HG02973 (cell line): ENCODE data around the gene AAGAB.
"Not testable (repeated sequence)": the region's sequence is repeated elsewhere in the genome, so short reads cannot be mapped to it uniquely, and the experiment has no call there.

ENCODE experiments used
- ATAC-seq: cut with Tn5 transposase; IDR thresholded peaks from one replicate; pipeline ENCODE4 v1.9.1; 2021; ENCODE audit warnings: moderate library complexity; ENCODE audit not compliant: unreplicated experiment

The AAGAB gene, protein sequence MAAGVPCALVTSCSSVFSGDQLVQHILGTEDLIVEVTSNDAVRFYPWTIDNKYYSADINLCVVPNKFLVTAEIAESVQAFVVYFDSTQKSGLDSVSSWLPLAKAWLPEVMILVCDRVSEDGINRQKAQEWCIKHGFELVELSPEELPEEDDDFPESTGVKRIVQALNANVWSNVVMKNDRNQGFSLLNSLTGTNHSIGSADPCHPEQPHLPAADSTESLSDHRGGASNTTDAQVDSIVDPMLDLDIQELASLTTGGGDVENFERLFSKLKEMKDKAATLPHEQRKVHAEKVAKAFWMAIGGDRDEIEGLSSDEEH

GRCh38 chr15:67254238-67255175 lies at the start of gene AAGAB, which contains the start of gene IQCH:
AAGAB (minus strand) TSS chr15:67254661; CDS start chr15:67254631, 30 bp downstream.
IQCH (plus strand) TSS chr15:67254786; CDS start chr15:67254897, 111 bp downstream.
- ATAC-seq: peak; percentile 92

GRCh38 chr15:67303490-67304363 lies 49.3 kb upstream of the AAGAB start:
- ATAC-seq: no peak

DNA sequence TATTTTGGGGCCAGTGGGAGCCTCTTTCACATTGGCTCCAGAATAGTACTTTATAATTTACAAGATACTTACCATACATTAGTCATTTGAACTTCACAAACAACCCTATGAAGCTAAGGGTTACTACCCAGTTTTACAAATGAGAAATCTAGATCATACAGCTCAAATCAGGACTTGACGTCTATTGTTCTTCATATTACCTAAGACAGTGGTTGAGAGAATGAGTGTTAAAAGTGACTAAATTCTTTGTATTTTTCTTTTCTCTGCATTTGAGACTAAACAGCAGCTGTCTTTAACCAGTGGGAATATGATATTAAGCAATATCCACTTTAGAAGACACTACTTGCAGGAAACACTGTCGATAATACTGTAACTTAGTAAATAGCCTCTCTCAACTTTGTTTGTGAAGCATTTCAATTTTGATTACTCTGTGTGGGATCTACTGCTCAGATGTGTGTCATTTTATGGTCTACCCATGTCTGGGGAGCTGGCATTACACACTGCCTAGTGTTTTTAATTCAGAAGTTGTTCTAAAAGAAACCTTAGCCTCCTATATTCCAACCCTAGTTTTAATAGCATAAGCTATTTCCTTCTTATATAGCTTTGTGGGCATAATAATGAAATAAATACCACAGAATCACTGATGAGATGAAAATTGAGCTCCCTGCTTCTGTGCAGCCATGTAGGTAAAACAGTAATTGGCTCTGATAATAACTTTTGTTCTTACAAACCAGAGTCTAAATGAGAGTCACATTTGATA lies 46.0 kb upstream of the AAGAB start:
- no peak for ATAC-seq

DNA sequence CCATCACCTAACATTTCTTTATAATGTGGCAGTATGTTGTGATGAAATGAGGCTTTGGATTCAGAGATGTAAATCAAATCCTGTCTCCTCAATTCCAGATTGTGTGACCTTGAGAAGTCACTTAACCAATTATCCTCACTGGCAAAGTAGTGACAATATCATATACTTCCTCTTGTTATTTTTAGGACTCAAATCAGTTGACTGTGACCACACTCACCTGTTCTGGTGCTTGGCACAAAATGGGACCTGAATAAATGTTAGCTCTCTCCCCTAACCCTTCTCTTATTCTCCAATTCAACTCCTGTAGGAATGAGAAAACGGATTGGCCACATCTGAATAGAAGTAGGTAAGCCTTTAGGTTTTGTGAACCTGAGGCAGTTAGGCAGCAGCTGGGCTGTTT lies 42.2 kb upstream of the AAGAB start:
- ATAC-seq: no peak

DNA sequence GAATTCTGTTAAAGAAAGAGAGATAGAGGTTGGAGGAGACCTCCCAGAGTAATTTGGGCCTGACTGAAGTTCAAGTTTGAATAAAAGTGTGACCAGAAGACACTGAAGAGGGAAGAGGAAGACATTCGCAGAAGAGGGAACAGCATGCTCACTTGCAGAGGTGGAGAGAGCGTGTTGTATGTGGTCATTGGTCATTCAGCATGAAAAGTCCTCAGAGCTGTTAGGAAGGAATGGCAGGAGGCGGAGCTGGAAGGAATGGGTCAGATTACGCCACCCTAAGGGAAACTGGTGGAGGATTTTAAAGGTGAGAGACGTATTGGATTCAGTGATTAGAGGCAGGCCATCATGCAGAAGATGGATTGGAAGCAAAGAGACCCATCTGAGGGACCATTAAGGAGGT lies 41.7 kb upstream of the AAGAB start:
- ATAC-seq: no peak

- ATAC-seq: no peak
Observed at GRCh38 chr15:67290319-67290718, 35.9 kb upstream of the AAGAB start.

DNA sequence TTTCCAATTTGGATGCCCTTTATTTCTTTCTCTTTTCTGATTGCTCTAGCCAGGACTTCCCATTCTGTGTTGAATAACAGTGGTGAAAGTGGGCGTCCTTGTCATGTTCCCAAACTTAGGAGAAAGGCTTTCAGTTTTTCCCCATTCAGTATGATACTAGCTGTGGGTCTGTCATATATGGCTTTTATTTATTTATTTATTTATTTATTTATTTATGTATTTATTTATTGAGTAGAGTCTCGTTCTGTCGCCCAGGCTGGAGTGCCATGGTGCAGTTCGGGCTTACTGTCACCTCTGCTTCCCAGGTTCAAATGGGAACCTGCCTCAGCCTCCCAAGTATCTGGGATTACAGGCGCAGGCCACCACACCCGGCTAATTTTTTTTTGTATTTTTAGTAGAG lies 31.9 kb upstream of the AAGAB start:
- not testable (repeated sequence) for ATAC-seq

DNA sequence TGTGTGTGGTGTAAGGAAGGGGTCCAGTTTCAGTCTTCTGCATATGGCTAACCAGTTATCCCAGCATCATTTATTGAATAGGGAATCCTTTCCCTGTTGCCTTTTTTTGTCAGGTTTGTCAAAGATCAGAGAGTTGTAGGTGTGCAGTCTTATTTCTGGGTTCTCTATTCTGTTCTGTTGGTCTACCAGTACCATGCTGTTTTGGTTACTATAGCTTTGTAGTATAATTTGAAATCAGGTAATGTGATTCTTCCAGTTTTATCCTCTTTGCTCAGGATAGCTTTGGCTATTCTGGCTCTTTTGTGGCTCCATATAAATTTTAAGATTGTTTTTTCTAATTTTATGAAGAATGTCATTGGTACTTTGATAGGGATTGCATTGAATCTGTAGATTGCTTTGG lies 31.2 kb upstream of the AAGAB start:
- not testable (repeated sequence) for ATAC-seq

DNA sequence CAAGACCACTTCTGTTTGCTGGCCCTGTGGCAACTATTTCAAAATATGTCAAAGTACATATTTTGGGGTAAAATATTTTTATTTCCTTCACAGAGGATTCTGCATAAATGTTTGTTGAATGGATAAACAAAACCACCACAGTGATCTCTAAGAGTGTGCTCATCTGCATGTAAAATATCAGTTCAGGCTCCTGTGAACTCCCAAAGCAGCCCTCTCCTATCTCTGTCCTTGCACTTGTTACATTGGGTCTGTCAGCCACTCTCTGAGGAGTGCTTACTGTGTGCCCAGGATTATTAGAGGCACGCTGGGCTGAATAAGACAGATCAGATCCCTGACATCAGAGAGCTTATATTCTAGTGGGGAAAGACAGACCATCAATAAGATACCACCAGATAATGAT lies 27.3 kb upstream of the AAGAB start:
- no peak for ATAC-seq

DNA sequence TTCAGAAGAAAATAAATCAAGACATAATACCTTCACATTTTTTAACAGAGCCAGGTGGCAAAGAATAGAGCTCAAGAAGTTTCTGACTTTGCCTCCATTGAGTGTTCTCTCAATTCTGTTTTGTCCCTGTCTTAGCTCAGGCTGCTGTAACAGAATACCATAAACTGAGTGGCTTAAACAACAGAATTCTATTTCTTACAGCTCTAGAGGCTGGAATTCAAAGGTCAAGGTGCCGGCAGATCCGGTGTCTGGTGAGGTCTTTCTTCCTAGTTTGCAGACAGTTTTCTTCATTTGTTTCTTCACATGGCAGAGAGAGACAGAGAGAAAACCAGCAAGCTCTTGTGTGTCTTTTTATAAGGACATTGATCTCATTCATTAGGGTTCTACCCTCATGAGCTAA lies 25.8 kb upstream of the AAGAB start:
- no peak for ATAC-seq

- ATAC-seq: no peak
Observed at GRCh38 chr15:67276666-67277065, 22.2 kb upstream of the AAGAB start.

GRCh38 chr15:67274236-67274635 lies 19.8 kb upstream of the AAGAB start:
- no peak for ATAC-seq

DNA sequence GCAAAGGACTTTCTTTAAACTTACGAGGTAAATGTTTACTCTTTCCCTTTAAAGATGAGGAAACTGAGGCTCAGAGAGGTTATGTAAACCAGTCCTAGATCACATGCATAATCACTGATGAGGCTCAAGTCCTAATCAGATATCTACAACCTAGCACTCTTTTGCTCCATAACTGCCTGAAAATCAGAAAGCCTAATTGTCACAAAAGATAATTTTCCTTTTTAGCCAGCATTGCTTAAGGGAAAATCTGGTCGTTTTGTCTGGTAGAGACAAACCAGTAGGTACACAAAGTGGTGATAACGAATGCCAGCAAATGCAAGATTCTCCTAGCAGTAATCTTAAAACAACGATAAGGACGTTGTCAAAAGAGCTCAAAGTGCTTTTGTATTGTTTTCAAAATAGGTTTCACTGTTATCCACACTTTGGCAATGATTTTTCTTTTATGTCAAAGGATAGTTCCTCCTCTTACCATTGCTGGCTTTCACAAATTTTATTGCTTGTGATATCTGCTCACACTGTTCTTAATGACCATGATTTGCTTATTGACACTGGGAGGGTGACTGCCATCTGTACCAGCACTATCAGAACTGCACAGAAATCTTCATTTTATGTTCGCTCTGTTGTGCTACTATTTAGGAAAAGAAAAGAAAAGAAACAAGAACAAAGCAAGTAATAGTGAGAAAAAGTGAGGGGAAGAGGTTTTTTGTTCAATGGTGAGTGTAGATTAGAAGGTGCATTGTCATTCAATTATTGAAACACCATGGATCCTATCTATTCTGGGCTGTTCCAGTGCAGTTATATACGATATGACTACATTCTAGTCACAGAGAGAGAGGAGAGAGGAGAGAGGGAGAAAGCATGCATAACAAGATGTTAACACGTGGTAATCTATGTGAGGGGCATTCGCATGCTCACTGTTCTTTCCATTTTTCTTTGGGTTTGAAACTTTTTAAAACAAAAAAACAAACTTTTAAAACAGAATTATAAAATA lies 13.8 kb upstream of the AAGAB start:
- no peak for ATAC-seq

GRCh38 chr15:67267440-67267839 lies 13.0 kb upstream of the AAGAB start:
- ATAC-seq: no peak

GRCh38 chr15:67266870-67267269 lies 12.4 kb upstream of the AAGAB start:
- no peak for ATAC-seq

- no peak for ATAC-seq
Observed at GRCh38 chr15:67259806-67260205, 5.3 kb upstream of the AAGAB start.

DNA sequence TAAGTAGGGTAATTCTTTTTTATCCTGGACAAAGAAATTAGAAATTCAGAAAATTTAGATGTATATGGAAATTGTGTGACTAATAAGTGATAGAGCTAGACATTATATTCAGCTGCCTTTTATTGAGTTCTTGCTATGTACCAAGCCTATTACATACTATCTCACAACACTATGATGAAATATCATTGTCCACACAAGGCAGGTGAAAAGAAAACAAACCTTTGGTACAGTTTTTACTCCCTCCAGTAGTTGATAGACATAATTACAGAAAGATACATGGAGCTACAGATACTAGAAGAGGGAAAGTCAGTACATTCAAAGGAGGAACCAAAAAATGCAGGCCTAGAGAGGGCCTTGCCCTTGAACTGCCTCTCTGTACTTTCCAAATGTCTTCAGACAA lies 4.9 kb upstream of the AAGAB start:
- ATAC-seq: no peak

GRCh38 chr15:67258412-67258811 lies 4.0 kb upstream of the AAGAB start:
- not testable (repeated sequence) for ATAC-seq

- no peak for ATAC-seq
Observed at GRCh38 chr15:67256051-67256450, 1.6 kb upstream of the AAGAB start.
